ENCODE measurements around the gene PGC. TPM values are rescaled to one million over a fixed set of nuclear protein-coding genes. Genes with fewer than 3 reads are reported as not detected.

Gene PGC
- not detected in 2 replicates for total RNA-seq (2014; rRNA removed; shearing (Covaris generic))

DNA sequence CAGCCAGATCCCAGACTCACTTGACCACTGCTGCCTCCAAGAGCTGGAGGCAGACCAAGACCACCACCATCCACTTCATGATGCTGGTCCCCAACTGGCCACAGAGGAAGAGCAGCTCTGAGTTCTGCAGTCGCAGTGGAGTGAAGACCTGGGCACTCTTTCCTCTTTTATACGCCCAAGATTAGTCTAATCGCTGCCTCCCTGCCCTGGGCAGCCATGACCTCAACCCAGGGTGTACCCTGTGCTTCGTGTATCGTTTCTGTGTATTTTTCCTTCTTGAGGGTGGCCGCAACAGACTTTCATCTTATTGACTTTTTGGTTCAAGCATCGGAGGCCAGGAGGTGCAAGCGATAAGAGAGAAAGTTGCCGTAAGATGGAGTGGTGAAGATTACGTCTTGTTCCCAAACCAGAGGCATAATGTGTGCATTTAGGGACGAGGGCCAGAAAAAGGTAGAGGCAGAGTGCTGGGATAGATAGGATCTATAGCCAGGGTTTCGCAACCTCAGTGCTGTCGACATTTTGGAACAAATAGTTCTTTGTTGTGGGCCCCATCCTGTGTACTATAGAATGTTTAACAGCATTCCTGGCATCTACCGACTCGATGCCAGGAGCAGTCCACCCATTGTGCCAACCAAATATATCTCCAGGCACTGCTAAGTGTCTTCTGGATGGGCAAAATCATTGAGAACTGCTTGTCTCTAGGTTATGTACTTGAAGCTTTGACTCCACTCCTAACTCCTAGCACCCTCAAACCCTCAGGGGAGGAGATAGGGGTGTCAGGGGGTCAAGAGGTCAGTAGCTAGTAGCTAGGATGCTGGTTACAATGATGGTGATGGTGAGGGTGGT, at the start of gene PGC:
Gene PGC, minus strand, starts transcription at position 142 of the 846 bp plus-strand sequence. Its CDS starts 63 bp downstream, at position 79.
- DNase-seq (ENCODE audit: low spot score), result no peak

GRCh38 chr6:41796474-41796873, 49.3 kb upstream of the PGC start:
- DNase-seq (ENCODE audit: low spot score), result no peak

GRCh38 chr6:41791984-41792383, 44.8 kb upstream of the PGC start:
- DNase-seq (ENCODE audit: low spot score), result no peak

- DNase-seq (ENCODE audit: low spot score), result no peak
These were observed 44.1 kb upstream of the PGC start for GRCh38 chr6:41791305-41791704.

- no peak for DNase-seq (ENCODE audit: low spot score)
These were observed 42.8 kb upstream of the PGC start for GRCh38 chr6:41790045-41790444.

- no peak for DNase-seq (ENCODE audit: low spot score)
These were observed 42.2 kb upstream of the PGC start for GRCh38 chr6:41789390-41789724.

- DNase-seq (ENCODE audit: low spot score), result peak; percentile 87
These were observed 40.2 kb upstream of the PGC start, which contains the start of gene TOMM6 for GRCh38 chr6:41787219-41787917. Gene TOMM6 (plus strand): TSS chr6:41787694. CDS start chr6:41787698, 4 bp downstream.

GRCh38 chr6:41786451-41787218, 39.4 kb upstream of the PGC start:
- DNase-seq (ENCODE audit: low spot score), result peak; percentile 45

DNA sequence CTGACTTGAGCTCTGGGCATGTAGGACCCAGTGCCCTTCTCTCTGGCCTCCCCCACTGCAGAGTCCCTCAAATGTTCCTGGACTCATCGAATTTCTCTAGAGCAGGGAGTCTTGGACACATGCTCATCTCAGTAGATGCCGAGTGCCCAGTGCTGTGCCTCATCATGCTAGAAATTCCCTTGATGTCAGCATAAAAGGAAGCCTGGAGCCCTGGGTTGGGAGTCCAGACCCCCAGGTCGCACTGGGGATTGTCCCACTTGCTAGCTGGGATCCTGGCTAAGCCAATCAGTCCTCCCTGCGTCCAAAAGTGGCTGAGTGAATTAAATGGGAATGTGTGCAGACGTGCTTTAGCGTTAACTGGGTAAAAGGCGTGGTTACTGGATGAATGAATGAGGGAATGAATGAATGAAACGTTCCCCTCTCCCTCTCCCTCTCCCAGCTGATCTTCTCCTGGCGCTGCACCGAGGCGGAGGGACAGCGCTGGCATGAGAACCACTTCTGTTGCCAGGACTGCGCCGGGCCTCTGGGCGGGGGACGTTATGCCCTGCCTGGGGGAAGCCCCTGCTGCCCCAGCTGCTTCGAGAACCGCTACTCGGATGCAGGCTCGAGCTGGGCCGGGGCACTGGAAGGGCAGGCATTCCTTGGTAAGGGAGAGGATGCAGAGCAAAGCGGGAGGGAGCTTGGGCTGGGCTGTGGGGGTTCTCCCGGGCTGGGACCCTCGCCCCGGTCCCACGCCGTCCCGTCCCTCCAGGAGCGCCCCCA, 38.7 kb upstream of the PGC start:
- DNase-seq (ENCODE audit: low spot score), result no peak

DNA sequence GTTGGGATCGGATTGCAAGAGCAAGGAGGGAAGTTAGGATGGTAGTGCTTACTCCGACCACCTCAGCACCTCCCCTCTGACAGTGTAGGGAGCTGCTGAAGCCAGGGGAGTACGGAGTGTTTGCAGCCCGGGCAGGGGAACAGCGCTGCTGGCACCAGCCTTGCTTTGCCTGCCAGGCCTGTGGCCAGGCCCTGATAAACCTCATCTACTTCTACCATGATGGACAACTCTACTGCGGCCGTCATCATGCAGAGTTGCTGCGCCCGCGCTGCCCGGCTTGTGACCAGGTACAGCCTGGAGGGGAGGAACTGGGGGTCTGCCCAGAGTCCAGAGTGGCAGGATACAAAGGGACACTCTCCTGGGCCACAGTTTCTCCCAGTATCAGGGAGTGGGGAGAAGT, 38.1 kb upstream of the PGC start:
- no peak for DNase-seq (ENCODE audit: low spot score)

DNA sequence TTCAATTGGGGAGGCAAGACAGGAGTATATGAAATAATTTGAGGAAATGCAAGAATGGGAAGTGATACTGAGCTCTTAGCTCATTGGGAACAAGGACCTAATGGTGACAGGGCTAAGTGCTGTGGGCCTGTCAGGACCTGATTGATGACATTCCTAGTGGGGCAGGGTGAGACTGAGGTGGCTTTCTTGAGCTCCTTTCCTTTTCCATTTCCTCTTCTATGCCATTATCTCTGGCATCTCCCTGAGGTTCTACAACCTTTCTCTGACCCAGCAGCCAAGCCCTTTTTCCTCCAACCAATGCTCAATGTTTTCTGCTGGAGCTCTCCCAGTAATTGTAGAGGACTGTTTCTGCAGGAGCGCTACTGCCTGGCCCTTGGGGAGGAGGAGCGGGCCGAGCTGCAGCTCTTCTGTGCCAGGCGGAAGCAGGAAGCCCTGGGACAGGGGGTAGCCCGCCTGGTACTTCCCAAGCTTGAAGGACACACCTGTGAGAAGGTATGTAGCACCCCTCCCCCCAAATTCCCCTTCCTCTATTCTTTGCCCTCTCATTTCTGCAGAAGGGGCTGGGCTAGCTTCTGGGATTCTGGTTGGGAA, 37.5 kb upstream of the PGC start:
- DNase-seq (ENCODE audit: low spot score), result no peak

- no peak for DNase-seq (ENCODE audit: low spot score)
These were observed 36.0 kb upstream of the PGC start for GRCh38 chr6:41783106-41783780.

DNA sequence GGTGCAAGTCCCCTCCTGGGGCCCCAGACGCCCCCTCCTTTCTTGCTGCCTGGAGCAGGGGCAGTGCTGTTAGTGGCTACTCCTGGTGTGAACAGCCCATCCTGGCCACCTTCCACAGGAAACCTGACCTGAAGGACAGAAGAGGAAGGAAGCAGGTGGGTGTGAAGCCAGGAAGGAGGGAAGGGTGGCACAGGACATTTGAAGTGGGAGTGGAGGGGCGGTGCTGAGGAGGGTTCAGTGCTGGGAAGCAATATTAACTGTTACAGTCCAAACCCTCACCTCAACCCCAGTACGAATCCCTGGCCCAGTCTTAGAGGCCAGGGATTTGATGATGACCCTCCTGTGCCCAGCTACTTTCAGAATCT, 34.2 kb upstream of the PGC start:
- DNase-seq (ENCODE audit: low spot score), result no peak

GRCh38 chr6:41780551-41781365, 33.6 kb upstream of the PGC start, which contains the start of gene PRICKLE4:
Gene PRICKLE4 (plus strand): TSS chr6:41780782. CDS start chr6:41783474, 2,692 bp downstream.
- DNase-seq (ENCODE audit: low spot score), result peak; percentile 49

GRCh38 chr6:41779788-41780550, 32.8 kb upstream of the PGC start, which contains the start of gene FRS3:
Gene FRS3 (minus strand): TSS chr6:41779900. CDS start chr6:41776987, 2,913 bp downstream.
- peak; percentile 86 for DNase-seq (ENCODE audit: low spot score)

GRCh38 chr6:41779336-41779735, 32.1 kb upstream of the PGC start:
- DNase-seq (ENCODE audit: low spot score), result no peak

DNA sequence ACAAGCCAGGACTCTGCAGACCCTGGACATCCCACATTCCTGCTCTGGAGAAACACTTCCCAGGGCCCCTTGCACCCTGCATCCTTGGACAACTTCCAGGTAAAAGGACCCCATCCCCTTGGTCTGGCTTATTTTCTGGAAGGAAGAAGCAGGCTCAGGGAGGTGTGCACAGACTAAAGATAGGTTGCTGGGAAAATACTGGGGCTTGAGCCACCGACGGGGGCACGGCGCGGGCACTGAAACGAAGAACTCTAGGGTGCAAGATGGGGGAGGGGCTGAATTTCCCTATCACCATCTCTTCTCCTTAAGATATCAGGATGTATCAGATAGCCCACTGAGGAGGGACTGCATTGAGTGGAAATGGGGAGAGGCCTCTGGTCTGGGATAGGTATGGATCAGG, 31.7 kb upstream of the PGC start:
- DNase-seq (ENCODE audit: low spot score), result no peak

DNA sequence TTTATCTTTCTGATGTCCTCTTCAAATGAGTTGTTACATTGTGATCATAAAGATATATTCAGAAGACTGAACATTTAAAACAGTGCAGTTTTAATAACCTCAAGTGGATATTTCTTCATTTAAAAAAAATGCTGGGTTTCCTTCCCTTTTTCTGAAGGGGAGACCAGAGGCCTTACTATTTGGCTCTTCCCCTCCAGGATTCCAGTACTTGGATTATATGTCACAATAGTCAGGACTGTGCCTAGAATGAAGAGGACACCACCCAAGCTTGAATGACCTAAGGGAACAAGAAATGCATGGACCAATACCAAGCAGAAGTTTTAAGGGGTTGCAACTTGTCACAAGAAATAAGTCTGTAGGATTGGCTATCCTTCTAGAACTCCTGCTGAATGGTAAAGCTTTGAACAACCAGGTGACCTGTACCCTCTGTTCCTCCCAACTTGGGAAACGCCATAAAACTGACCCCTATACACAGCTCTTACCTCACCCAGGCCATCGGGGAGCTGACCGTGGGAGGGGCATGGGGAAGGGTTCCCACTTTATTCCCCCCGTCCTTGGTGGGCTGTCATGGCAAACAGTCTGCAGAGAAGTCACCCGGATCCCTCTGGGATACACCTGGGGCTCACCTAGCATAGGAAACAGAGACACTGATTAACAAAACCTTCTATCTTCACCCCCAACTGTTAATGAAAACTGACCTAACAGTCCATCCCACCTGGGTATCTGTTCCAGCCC, 30.5 kb upstream of the PGC start:
- DNase-seq (ENCODE audit: low spot score), result no peak
